ENCODE results near the gene PDZRN3. TPM values are rescaled to one million over a fixed set of nuclear protein-coding genes. Genes with fewer than 3 reads are reported as not detected.

PDZRN3 gene
- total RNA-seq, 2 donors from 2014 or later = 6.1 to 10.4 TPM

DNA sequence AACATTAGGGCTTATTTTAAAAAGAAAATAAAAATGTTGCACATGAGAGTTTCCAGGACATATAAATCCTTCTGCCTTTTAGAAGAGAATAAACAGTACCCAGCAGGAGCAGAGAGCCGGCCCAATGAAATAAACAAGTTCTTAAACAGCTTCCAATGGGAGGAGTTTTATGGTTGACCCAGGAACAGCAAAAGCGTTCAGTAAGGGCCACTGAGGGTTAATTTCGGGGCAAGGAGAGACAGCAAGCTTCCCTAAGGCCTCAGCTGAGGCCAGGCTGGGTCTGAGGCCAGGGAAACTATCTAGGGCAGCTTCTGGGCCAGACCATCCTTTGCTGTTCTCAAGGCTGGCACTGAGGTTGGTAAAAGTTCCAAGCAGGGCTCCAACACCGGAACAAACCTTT, 3.4 kb downstream of the PDZRN3 start:
- WGBS, 2 experiments (ENCODE audit: insufficient coverage in 1 of 2, insufficient read length in 1 of 2) = 63 to 79% methylated on average over 3 to 4 of the region's 4 CpGs
- TF ChIP-seq CTCF (conservative IDR thresholded peaks at IDR 0.05) = no peak
- peaks cover 27% of the 10 kb centered on the region for H3K27me3 ChIP-seq (ENCODE audit: control insufficient read depth, insufficient read depth, low read length, poor library complexity, severe bottlenecking)
- peak overlapping the region; percentile 9 for H3K27ac ChIP-seq (ENCODE audit: low read depth, low read length)
- peaks cover 22% of the 10 kb centered on the region for H3K36me3 ChIP-seq (ENCODE audit: control insufficient read depth, insufficient read depth, low read length)
- no peaks in the 10 kb centered on the region for H3K36me3 Mint-ChIP-seq (ENCODE audit: low read depth)
- no peaks in the 10 kb centered on the region for H3K9me3 Mint-ChIP-seq
- H3K4me1 Mint-ChIP-seq = peaks cover 23% of the 10 kb centered on the region
- H3K4me3 ChIP-seq (ENCODE audit: low read length) = peak overlapping the region; percentile 90
- H3K4me1 ChIP-seq (ENCODE audit: control insufficient read depth, insufficient read depth, low read length) = peaks cover 7% of the 10 kb centered on the region
- H3K9me3 ChIP-seq (ENCODE audit: control insufficient read depth, low read length) = no peaks in the 10 kb centered on the region
- peak overlapping the region; percentile 63 for H3K4me3 Mint-ChIP-seq
- no peak overlapping the region for H3K27ac Mint-ChIP-seq
- H3K27me3 Mint-ChIP-seq (ENCODE audit: insufficient read depth) = peaks cover 44% of the 10 kb centered on the region
- H3K9ac ChIP-seq (ENCODE audit: extremely low read depth, low read length, poor library complexity, severe bottlenecking) = peak overlapping the region; percentile 12
- no peak for DNase-seq

GRCh38 chr3:73618461-73618860, 6.3 kb downstream of the PDZRN3 start:
- Mint-ChIP-seq H3K9me3 (no peaks in the 10 kb centered on the region), H3K4me1 (peaks cover 24% of the 10 kb centered on the region), H3K27ac (no peak overlapping the region), H3K4me3 (no peak overlapping the region), H3K27me3 (ENCODE audit: insufficient read depth) (peaks cover 34% of the 10 kb centered on the region), H3K36me3 (ENCODE audit: low read depth) (no peaks in the 10 kb centered on the region)
- peaks cover 26% of the 10 kb centered on the region for H3K36me3 ChIP-seq (ENCODE audit: control insufficient read depth, insufficient read depth, low read length)
- no peak for DNase-seq
- no peak for TF ChIP-seq CTCF (conservative IDR thresholded peaks at IDR 0.05)
- H3K9ac ChIP-seq (ENCODE audit: extremely low read depth, low read length, poor library complexity, severe bottlenecking) = no peak overlapping the region
- 88 to 100% methylated on average over 2 of the region's 2 CpGs for WGBS, 2 experiments (ENCODE audit: insufficient coverage in 1 of 2, insufficient read length in 1 of 2)
- H3K9me3 ChIP-seq (ENCODE audit: control insufficient read depth, low read length) = no peaks in the 10 kb centered on the region
- H3K27ac ChIP-seq (ENCODE audit: low read depth, low read length) = no peak overlapping the region
- peaks cover 12% of the 10 kb centered on the region for H3K27me3 ChIP-seq (ENCODE audit: control insufficient read depth, insufficient read depth, low read length, poor library complexity, severe bottlenecking)
- peaks cover 7% of the 10 kb centered on the region for H3K4me1 ChIP-seq (ENCODE audit: control insufficient read depth, insufficient read depth, low read length)
- peak overlapping the region; percentile 65 for H3K4me3 ChIP-seq (ENCODE audit: low read length)

DNA sequence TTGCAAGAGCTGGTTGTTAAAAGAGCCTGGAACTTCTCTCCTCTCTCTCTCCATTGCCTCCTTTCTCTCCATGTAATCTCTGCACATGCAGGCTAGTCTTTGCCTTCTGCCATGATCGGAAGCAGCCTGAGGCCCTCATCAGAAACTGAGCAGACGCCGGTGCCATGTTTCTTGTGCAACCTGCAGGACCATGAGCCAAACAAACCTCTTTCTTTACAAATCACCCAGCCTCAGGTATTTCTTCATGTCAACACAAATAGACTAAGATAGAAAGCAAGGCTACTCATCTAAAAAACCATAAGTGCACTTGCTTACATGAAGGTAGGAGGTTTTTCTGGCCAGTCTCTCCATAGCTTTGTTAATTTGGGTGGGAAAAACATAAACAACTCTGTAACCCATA, 8.7 kb downstream of the PDZRN3 start:
- Mint-ChIP-seq H3K27me3 (ENCODE audit: insufficient read depth) (peaks cover 28% of the 10 kb centered on the region), H3K27ac (no peak overlapping the region), H3K36me3 (ENCODE audit: low read depth) (no peaks in the 10 kb centered on the region), H3K4me3 (no peak overlapping the region), H3K4me1 (peaks cover 18% of the 10 kb centered on the region), H3K9me3 (no peaks in the 10 kb centered on the region)
- Histone ChIP-seq H3K36me3 (ENCODE audit: control insufficient read depth, insufficient read depth, low read length) (peaks cover 20% of the 10 kb centered on the region), H3K9ac (ENCODE audit: extremely low read depth, low read length, poor library complexity, severe bottlenecking) (no peak overlapping the region), H3K27me3 (ENCODE audit: control insufficient read depth, insufficient read depth, low read length, poor library complexity, severe bottlenecking) (no peaks in the 10 kb centered on the region), H3K27ac (ENCODE audit: low read depth, low read length) (no peak overlapping the region), H3K9me3 (ENCODE audit: control insufficient read depth, low read length) (no peaks in the 10 kb centered on the region), H3K4me1 (ENCODE audit: control insufficient read depth, insufficient read depth, low read length) (peaks cover 4% of the 10 kb centered on the region), H3K4me3 (ENCODE audit: low read length) (no peak overlapping the region)
- TF ChIP-seq CTCF (conservative IDR thresholded peaks at IDR 0.05) = no peak
- WGBS, 2 experiments (ENCODE audit: insufficient coverage in 1 of 2, insufficient read length in 1 of 2) = 85 to 93% methylated on average over 3 of the region's 3 CpGs
- no peak for DNase-seq

Data from endodermal cell (in vitro differentiated cells).